Esophagus (tissue), 2 donors: Measurements from ENCODE around the gene ASTN1. TPM values are rescaled to one million over a fixed set of nuclear protein-coding genes. Genes with fewer than 3 reads are reported as not detected.

Experiments used
- H3K27ac ChIP-seq, 2 donors: one replicate each; pipeline ENCODE4 v1.5.1; 2013; ENCODE audit warnings: low read depth in 2 of 2, mild to moderate bottlenecking in 2 of 2, inconsistent platforms in 1 of 2, low read length in 1 of 2, moderate library complexity in 1 of 2
- H3K27me3 ChIP-seq, 2 donors: one replicate each; pipeline ENCODE4 v1.6.1; 2013; ENCODE audit warnings: low read length in 2 of 2, control low read depth in 1 of 2, mild to moderate bottlenecking in 1 of 2; ENCODE audit not compliant: insufficient read depth in 2 of 2, control insufficient read depth in 1 of 2
- H3K36me3 ChIP-seq, 2 donors: one replicate each; pipeline ENCODE4 v1.6.1; 2013; ENCODE audit warnings: low read length in 1 of 2; ENCODE audit not compliant: control insufficient read depth in 2 of 2, insufficient read depth in 2 of 2
- H3K4me1 ChIP-seq, 2 donors: one replicate each; pipeline ENCODE4 v1.6.1; 2013; ENCODE audit warnings: low read length in 1 of 2; ENCODE audit not compliant: control insufficient read depth in 2 of 2, insufficient read depth in 2 of 2
- H3K4me3 ChIP-seq, 2 donors: one replicate each; pipeline ENCODE4 v1.5.1; 2013; ENCODE audit warnings: low read length in 2 of 2, mild to moderate bottlenecking in 2 of 2, low read depth in 1 of 2, moderate library complexity in 1 of 2
- H3K9me3 ChIP-seq, 2 donors: one replicate each; pipeline ENCODE4 v1.6.1; 2013; ENCODE audit warnings: mild to moderate bottlenecking in 2 of 2, low read depth in 1 of 2, low read length in 1 of 2, moderate library complexity in 1 of 2; ENCODE audit not compliant: control insufficient read depth in 2 of 2, insufficient read depth in 1 of 2
- WGBS, 2 donors: extraction: QIAGEN DNeasy Blood & Tissue Kit; methylation state at CpG; one replicate each; pipeline ENCODE4 v1.1.7; 2013; 5-methylcytosine and 5-hydroxymethylcytosine counted together
- polyA plus RNA-seq, 2 donors: library from polyadenylated mRNA; stranded (reverse); fragments of 200-250 nt; gene quantifications; one replicate each; pipeline ENCODE4 v1.2.3, GENCODE V29; 2013
- donor health status: healthy with polysubstance abuse.
- donor health status: Bipolar disorder and iron deficiency.

The ASTN1 gene
- polyA plus RNA-seq, 2 donors = 0.02 TPM; not detected in 1

GRCh38 chr1:177024623-177025022 lies 139.9 kb downstream of the ASTN1 start:
- Histone ChIP-seq H3K4me3 (no peak overlapping the region), H3K27ac (no peak overlapping the region), H3K4me1 (no peaks in the 10 kb centered on the region), H3K27me3 (no peaks in the 10 kb centered on the region), H3K9me3 (no peaks in the 10 kb centered on the region), H3K36me3 (no peaks in the 10 kb centered on the region)
- 82 to 94% methylated on average over 4 of the region's 4 CpGs for WGBS, 2 donors

DNA sequence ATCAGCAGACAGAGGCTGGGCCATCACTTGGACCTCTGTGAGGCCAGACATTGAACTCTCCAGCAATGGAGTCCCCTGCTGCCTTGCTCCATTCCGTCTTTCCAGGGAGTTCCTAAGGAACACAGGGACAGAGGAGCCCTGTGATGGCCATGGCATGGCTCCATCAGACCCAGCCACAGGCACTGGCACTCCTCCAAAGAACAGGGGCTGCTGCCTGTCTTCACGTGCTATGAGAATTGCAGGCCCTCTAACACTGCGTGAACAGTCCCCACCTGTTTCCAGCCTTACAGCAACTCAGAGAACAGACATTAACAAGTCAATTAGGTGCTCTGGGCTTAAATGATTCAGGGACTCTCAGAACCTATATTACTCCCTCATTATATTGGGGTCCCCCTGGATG lies 140.8 kb downstream of the ASTN1 start:
- 62 to 73% methylated on average over 3 of the region's 3 CpGs for WGBS, 2 donors
- no peak overlapping the region for H3K27ac ChIP-seq
- no peaks in the 10 kb centered on the region for H3K4me1 ChIP-seq
- H3K4me3 ChIP-seq = no peak overlapping the region
- H3K27me3 ChIP-seq = no peaks in the 10 kb centered on the region
- H3K36me3 ChIP-seq = no peaks in the 10 kb centered on the region
- H3K9me3 ChIP-seq = no peaks in the 10 kb centered on the region

- no peaks in the 10 kb centered on the region for H3K27me3 ChIP-seq
- no peaks in the 10 kb centered on the region for H3K4me1 ChIP-seq
- 87 to 89% methylated on average over 14 of the region's 14 CpGs for WGBS, 2 donors
- no peaks in the 10 kb centered on the region for H3K9me3 ChIP-seq
- H3K36me3 ChIP-seq = no peaks in the 10 kb centered on the region
- no peak overlapping the region for H3K27ac ChIP-seq
- no peak overlapping the region for H3K4me3 ChIP-seq
Measured at GRCh38 chr1:177023249-177023648, 141.3 kb downstream of the ASTN1 start.

DNA sequence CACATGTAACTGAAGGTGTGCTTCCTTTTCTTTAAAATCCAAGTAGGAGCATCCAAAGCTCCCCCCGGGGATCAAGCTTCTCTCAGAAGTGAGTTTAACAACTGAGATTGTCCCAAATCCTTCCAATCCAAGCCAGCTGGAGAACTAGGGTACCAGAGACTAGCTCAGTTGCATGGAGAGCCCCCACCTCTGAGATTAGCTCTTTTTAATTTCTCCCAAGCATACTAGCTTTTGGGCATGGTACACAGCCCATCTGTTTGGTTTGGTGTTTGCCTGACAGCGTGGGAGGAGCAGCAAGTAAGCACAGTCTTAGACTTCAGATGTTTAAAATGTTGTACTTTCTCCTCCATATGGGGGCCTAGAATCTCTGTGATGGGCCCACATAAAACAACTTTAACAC lies 142.8 kb downstream of the ASTN1 start:
- H3K4me1 ChIP-seq = no peaks in the 10 kb centered on the region
- WGBS, 2 donors = 75 to 82% methylated on average over 2 of the region's 2 CpGs
- no peak overlapping the region for H3K27ac ChIP-seq
- no peak overlapping the region for H3K4me3 ChIP-seq
- no peaks in the 10 kb centered on the region for H3K36me3 ChIP-seq
- no peaks in the 10 kb centered on the region for H3K27me3 ChIP-seq
- peaks cover 0 to 3% of the 10 kb centered on the region in 2 donors for H3K9me3 ChIP-seq

- no peak overlapping the region for H3K4me3 ChIP-seq
- H3K9me3 ChIP-seq = peaks cover 0 to 3% of the 10 kb centered on the region in 2 donors
- no peak overlapping the region for H3K27ac ChIP-seq
- H3K27me3 ChIP-seq = no peaks in the 10 kb centered on the region
- no peaks in the 10 kb centered on the region for H3K36me3 ChIP-seq
- WGBS, 2 donors = 59 to 75% methylated on average over 3 of the region's 3 CpGs
- no peaks in the 10 kb centered on the region for H3K4me1 ChIP-seq
Measured at GRCh38 chr1:177020851-177021589, 143.5 kb downstream of the ASTN1 start.

GRCh38 chr1:177017287-177017852 lies 147.1 kb downstream of the ASTN1 start:
- H3K9me3 ChIP-seq = peaks cover 0 to 3% of the 10 kb centered on the region in 2 donors
- whole genome bisulfite sequencing, 2 donors = 81 to 84% methylated on average over 12 of the region's 12 CpGs
- no peak overlapping the region for H3K27ac ChIP-seq
- no peak overlapping the region for H3K4me3 ChIP-seq
- H3K36me3 ChIP-seq = no peaks in the 10 kb centered on the region
- no peaks in the 10 kb centered on the region for H3K27me3 ChIP-seq
- H3K4me1 ChIP-seq = no peaks in the 10 kb centered on the region

DNA sequence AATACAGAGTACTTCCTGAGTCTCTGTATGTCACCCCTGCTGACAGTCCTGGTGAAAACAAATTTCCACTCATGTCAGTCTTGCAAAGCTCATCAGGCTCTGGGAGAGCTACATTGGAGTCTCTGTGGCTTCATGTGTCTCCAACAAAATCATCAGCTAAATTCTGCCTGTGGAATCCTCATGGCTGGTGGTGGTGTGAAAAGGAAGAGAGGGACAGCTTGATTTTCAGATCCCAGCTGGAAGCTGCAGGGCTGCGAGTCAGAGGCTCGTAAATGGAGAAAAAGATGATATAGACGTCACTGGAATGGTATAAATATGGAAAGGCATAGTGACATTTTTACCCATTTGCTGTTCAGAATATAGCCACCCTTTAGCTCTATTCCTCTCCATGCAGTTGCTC lies 150.2 kb downstream of the ASTN1 start:
- Histone ChIP-seq H3K9me3 (peaks cover 0 to 3% of the 10 kb centered on the region in 2 donors), H3K4me1 (no peaks in the 10 kb centered on the region), H3K27me3 (no peaks in the 10 kb centered on the region), H3K36me3 (no peaks in the 10 kb centered on the region), H3K27ac (no peak overlapping the region), H3K4me3 (no peak overlapping the region)
- WGBS, 2 donors = 79 to 91% methylated on average over 3 of the region's 3 CpGs

DNA sequence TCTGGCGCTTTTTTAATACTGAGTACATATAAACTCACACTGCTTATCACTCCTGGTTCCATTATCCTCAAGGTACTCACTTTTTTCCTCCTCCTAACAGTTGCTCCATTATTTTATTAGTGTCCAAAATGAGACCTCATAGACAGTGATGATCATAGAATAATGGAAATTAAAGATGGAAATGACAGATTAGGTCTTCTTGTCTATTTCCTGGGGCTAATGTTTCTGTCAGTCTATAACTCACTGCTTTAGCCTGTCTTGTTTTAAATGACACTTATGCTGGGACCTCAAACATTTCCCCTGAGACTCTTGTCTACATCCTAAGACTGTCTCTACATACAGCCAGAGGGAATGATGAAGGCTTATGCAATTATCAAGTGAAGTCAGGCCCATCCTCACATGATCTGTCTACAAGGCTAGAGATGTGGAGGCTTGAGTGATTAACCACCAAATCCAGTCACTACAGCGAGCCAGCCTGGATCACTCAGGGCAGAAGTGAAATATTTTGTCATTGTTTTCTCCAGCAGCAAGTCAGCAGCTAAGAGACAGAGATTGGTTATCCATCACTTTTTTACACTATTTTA lies 152.1 kb downstream of the ASTN1 start:
- no peaks in the 10 kb centered on the region for H3K27me3 ChIP-seq
- H3K4me3 ChIP-seq = no peak overlapping the region
- no peak overlapping the region for H3K27ac ChIP-seq
- H3K36me3 ChIP-seq = no peaks in the 10 kb centered on the region
- H3K9me3 ChIP-seq = peaks cover 0 to 3% of the 10 kb centered on the region in 2 donors
- WGBS, 2 donors = 73 to 79% methylated on average over 2 of the region's 2 CpGs
- H3K4me1 ChIP-seq = no peaks in the 10 kb centered on the region

DNA sequence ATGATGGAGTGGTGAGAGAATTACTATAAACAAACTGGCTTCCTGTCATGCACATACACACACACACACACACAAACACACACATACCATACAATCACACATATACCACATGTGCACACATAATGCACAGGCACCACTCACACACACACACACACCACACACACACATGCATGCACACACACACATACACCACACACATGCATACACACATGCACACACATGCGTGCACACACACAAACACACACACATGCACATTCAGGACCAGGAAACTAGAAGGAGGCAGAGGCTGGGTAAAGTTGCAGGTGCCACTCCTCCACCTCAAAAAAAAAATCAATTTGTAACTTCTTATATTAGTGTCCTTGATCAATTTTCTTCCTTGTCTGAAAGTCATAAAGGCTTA lies 153.0 kb downstream of the ASTN1 start:
- Histone ChIP-seq H3K4me1 (no peaks in the 10 kb centered on the region), H3K27me3 (no peaks in the 10 kb centered on the region), H3K4me3 (no peak overlapping the region), H3K27ac (no peak overlapping the region), H3K9me3 (no peaks in the 10 kb centered on the region), H3K36me3 (no peaks in the 10 kb centered on the region)
- WGBS, 2 donors = 86 to 87% methylated on average over 1 of the region's 1 CpG
